ENCODE results near the gene UBL4B.

UBL4B gene

DNA sequence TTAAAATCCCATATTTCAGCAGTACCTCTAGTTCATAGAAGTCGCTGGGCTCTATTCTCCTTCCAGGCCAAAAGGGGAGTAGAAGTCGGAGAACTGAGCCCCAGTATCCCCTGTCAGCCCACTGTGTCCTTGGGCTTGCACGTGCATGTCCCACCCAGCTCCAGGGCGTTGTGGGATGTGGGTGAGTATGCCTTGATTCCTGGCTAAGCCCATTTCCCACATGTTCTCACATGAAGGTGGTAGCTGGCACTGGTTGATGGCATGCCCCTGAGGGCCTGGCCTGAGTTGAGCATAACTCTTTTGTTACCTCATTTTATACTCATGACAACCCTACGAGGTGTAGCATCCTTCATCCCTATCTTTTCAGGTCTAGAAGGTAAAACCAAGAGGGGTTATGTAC lies 46.0 kb downstream of the UBL4B start:
- no peak for DNase-seq

DNA sequence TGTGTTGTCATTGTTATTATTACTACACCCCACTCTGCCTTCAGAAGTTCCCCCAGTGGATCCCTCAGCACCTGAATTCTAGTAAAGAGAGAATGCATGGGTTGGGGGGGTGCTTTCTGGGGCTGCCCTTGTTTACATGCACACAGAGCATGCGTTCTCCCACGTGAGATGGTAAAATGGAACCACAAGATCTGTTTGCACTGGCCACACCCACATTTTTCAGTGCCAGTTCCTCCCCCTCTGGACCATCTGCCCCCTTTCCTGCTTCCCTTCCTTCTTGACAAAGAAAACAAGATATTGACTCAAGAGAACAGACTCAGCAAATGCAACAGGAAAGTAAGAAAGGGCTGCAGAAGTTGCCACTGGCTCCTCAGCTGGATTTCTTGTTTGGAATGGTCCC lies 46.9 kb downstream of the UBL4B start:
- DNase-seq, result no peak

- no peak for DNase-seq
Observed at GRCh38 chr1:110160538-110161100, 48.4 kb downstream of the UBL4B start.

DNA sequence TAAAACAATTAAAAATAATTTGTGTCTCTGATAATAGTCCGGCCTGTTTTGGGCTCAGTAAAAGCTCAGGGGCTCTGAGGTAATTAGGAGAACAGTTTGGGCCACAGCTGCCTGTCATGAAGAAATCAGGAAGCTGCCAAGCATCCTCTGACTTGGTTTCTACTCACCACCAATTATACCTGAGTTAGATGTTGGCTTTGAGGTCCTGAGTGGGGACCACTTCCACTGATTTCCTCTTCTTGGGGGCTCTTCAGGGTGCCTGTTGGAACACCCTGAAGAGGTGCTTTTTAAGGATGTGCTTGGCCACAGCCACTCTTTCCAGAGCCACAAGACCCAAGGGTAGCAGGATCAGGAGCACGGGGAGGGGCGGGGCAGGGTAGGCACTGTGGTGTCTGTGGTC lies 48.9 kb downstream of the UBL4B start:
- no peak for DNase-seq

GRCh38 chr1:110161849-110162248 lies 49.6 kb downstream of the UBL4B start:
- no peak for DNase-seq

All from T-helper 1 cell (primary cell).